HG03520 (cell line): ENCODE results near the gene KAZN.

ENCODE experiments used
- ATAC-seq: cut with Tn5 transposase; IDR thresholded peaks from one replicate; pipeline ENCODE4 v1.9.1; 2021; ENCODE audit warnings: mild to moderate bottlenecking, moderate library complexity; ENCODE audit not compliant: unreplicated experiment

KAZN gene

DNA sequence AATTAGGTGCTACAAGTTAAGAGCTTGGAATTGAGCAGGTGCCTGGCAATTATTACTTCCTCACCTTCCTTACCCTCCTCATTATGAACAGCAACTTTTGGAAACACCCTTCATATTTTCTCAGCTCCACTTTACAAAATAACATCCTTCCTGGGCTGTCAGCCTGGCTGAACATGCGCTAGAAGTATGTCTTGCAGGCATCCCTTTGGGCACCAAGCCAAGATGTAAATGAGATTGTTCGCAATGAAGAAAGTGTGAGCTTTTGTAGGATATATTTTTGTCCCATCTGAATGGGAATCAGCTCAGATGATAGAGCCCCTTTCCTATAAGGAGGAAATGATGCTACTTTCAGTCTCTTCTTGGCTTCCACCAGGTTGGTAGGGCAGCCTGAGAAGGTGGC, 245.9 kb downstream of the KAZN start:
- ATAC-seq: no peak

DNA sequence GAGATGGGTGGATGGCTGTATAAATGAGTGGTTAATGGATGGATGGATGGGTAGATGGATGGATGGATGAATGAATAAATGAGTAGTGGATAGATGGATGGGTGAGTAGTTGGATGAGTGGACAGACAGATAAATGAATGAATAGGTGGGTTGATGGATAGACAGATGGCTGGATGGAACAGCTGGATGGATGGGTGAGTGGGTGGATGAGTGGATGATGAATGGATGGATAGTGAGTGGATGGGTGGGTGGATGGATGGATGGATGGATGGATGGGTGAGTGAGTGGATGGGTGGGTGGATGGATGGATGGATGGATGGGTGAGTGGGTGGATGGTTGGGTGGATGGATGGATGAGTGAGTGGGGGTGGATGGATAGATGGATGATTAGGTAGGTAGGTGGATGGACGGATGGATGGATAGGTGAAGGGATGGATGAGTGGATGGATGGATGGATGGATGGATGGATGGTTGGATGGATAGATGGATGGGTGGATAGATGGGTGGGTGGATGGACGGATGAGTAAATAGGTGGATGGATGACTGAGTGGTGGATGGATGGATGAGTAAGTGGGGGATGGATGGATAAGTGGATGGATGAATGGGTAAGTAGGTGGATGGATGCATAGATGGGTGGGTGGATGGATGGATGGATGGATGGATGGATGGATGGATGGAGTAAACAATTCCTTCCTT, 246.6 kb downstream of the KAZN start:
- ATAC-seq: no peak

DNA sequence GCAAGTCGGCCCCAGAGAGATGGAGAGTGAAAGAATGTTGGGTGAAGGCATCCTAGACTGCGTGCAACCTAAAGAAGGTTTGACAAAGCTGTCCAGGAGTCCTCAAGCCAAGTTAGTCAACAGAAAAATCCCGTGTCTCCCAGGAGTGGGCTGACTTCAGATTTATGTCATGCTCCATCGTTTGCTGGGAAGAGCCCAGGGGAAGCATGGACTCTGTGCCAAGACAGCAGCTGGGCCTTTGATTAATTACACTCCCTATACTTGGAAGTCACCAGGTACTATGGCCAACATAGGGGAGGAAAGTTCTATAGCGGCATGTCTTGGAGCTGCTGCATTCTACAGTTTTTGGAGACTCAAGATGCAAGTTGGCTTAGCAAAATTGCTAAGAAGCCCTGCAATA, 247.4 kb downstream of the KAZN start:
- ATAC-seq: no peak

DNA sequence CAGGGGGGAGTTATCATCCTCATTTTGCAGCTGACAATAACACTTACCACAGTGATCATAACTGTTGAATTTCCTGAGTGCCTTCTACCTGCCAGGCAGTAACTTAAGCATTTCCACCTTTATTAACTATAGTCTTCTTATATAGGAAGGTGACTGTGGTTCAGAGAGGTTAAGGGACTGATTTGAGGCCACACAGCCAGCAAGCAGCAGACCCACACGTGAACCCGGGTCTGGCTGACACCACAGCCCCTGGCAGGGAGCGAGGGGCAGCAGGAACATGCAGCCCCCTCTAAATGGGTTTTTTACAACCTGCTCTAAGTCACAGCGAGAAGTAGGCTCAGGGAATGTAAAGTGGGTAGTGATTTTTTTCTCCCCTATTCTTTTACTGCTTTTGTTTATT, 248.2 kb downstream of the KAZN start:
- no peak for ATAC-seq

DNA sequence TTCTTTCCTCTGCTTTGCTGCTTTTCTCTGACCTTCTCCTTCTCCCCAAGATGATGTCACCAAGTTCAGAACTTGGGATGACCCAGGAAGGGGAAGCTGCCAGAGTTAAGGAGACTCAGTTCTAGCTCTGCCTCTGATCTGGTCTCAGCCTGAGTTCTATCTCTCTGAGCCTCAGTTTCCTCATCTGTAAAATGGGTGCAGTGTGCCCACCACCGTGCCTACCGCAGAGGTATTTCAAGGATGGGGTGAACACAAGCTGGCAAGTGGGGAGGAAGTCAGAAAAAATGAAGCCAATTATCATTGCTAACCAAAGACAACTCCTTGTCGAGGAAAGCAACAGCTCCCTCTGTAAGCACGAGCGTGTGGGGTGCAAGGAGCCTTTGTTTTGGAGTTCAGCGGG, 249.7 kb downstream of the KAZN start:
- no peak for ATAC-seq

DNA sequence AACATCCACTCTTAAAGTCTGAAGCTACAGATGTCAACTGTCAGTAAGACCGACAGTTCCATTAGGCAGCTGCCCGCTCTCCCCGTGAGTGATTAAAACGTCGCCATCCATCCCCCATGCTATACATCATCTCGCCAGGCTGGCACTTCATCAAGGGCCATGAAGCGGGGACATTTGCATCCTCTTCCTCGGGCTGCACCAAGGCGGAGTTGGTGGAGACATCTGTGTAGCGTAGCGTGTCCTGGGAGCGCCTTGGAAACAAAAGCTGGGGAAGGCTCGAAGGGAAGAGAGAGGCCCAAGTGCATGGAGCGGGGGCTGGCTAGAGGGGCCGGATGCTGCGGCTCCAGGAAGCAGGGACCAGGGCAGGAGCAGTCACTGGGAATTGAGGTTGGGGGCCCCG, 250.1 kb downstream of the KAZN start:
- no peak for ATAC-seq

DNA sequence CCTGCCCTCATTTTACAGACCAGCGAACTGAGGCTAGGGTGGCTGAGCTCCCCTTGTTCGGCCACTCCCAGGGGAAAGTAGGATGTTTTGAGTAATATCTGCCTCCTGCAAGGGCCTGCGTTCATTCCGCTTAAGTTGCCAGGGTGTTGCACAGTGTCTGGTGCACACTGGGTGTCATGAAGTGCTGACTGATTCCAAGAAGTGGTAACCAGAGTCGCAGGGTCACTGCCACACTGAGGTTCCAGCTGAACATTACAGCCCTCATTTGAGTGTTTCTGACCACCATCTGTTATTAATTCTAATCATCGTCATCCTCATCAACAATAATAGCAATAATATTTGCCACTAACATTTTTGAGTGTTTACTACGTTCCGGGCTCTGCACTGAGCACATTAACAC, 250.6 kb downstream of the KAZN start:
- no peak for ATAC-seq

DNA sequence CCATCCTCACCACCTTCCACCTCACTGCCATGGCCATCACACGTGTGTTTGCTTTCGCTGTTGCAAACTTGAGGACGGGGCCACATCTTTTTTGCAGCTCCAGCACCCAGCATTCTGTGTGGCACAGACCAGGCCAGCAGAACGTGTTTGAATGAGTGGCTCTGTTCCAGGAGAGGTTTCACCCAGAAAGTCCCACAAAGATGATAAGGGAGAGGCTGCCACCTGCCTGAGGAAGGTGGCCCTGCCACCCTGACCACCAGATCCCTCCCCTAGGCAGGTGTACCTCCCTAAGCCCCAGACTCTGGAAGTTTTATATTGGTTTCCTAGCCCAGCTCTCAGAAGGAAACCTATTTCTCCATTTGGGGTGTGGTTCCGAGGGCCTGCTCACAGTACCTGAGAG, 252.1 kb downstream of the KAZN start:
- ATAC-seq: no peak

DNA sequence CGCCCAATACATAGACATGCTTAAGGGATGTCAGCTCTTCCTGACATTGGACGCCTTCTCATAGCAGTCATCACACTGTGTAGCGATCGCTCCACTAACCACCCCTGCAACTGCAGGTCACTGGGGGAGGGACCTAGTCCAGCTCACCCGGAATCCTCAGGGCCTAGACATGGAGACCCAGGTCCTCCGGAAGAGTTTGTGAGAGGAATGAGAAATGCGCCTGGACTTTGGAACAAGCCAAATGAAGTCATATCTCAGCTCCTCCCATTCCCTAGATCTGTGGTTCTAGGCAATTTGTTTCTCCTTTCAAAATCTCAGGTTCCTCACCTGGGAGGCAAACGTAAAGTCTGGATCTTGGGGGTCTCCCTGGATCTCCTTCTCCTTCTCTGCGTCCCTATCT, 253.3 kb downstream of the KAZN start:
- ATAC-seq: no peak

DNA sequence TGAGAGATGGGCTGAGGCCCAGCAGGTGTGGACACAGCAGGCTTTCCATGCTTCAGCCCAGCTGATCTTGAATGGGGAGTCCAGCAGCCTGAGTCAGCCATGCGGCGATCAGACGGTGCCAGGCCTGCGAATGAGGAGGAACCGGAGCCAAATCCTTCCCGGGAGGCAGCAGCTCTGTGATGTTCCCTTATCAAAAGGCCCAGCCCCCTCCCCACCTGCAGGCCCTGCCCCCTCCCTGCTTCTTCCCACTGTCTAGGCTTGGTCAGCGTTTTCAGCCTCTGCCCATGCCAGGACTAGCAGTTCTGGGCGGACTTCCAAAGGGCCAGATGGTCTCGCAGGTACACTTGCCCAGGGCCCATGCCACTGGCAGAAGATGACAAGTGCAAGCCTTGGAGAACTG, 253.8 kb downstream of the KAZN start:
- no peak for ATAC-seq

DNA sequence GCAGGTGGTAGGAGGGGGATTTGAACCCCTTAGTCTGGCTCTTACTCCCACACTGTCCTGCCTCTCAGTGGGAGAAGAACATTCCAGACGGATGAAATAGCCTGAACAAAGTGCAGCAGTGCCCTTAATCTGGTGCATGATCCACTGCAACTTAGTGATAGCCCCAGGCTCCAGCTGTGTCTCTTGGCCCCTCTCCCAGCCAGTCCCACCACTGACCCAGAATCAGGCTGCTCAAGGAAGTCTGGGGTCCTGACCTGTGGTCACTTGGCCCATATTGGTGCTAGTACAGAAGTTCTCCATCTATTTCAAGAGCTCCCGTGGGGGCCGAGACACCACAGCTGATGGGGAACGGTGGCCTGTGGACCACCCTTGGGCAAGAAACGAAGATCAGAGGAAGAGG, 255.0 kb downstream of the KAZN start:
- no peak for ATAC-seq

DNA sequence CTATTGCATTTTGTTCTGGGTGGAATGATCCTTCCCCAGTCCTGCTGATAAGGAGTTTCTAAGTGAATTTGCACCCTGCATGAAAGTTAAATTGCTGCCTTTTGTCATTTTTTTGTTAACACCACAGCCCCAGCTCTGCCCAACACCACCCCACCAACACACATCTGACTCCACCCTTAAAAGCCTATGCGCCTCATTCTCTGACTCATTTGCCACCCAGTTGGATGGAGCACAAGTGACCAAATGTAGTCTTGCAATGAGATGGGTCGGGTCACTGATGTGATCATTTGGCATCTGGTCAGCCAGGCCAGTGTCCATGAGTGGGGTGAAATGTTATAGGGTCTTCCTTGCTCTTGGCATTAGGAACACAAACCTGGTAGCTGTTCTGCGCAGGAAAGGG, 256.8 kb downstream of the KAZN start:
- ATAC-seq: no peak

DNA sequence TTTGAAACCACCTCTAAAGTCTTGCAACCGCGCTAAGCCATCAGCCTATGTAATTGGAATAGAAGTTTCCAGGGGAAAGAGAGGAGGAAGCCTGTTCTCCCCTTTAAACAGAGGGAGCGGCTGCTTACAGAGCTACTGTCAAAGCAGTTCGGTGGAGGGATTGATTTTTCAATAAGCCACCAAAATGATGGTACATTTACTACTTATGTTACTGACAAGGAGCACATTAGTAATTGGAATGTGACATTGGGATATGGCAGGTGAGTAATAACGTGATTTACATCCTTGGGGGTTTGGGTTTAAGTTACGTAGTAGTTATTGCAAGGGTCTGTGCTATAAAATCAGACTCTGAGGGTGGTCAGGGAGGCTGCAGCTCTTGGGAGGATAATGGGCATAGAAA, 257.3 kb downstream of the KAZN start:
- no peak for ATAC-seq

DNA sequence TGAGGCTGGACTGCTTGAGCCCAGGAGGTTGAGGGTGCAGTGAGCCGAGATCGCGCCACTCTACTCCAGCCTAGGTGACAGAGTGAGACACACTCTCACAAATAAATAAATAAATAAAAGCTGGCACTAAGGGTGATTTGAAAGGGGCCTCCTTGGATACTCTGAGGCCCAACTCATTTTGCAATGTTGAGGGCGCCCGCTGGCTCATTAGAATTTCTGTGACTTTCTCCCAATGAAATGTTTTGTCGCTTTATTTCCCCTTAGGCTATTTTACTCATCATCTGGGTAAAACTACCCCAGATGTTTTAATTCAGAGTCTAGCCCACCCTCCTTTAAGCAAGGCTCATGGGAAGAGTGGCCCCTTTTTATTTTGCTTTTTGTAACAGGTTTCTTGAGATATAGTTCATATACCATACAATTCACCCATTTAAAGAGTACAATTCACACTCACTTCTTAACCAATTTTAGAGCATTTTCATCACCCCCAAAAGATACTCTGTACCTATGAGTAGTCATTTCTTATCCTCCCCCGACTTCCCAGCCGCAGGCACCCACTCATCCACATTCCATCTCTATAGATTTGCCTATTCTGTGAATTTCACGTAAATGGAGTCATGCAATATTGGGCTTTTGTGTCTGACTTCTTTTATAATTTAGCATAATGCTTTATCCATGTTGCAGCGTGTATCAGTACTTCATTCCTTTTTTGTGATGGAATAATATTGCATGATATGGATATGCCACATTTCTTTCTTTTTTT, 259.1 kb downstream of the KAZN start:
- no peak for ATAC-seq

DNA sequence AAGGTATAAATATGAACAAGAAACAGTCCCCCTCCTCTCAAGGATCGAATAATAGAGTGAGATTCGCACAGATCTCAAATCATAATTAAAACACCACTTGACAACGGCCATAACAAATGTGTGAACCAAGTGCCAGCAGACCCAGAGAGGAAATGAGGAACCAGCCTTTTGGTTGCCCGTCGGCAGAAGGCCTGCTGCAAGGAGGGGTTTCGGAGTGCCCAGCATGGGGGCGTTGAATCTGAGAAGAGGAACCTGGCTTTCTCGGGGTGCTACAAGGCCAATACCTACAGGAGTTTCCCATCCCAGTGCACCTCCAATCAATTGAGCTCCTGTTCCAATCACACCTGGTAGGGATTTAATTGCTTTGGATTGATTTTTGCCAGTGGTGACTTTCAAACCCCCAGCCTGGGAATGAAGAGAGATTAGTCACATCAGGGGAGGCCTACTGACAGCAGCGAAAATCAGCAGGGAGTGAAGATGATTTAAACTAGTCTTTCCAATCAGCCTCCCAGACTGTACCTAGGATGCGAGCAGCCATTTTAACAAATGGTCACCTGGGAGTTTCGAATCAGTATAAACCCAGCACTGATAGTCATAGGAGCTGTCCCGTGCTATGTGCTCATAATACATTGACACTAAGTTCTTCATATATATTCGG, 263.8 kb downstream of the KAZN start:
- ATAC-seq: no peak

DNA sequence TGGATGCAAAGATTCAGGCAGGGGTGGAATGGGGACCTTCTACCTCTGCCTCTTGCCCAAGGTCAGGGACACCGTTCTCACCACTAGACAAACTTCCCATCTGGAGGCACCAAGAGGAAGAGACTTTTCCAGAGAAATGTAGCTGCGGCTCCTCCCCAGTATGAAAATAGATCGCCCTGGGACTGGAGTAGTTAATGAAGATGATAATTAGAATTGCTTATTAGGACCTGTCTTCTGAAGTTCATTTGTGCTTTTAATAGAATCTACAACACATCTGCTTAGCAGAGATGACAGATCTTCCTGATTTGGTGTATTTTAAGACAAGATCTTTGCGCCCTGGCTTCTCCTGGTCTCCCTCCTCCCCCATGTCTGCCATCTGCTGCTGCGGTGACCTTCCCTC, 266.6 kb downstream of the KAZN start:
- no peak for ATAC-seq

DNA sequence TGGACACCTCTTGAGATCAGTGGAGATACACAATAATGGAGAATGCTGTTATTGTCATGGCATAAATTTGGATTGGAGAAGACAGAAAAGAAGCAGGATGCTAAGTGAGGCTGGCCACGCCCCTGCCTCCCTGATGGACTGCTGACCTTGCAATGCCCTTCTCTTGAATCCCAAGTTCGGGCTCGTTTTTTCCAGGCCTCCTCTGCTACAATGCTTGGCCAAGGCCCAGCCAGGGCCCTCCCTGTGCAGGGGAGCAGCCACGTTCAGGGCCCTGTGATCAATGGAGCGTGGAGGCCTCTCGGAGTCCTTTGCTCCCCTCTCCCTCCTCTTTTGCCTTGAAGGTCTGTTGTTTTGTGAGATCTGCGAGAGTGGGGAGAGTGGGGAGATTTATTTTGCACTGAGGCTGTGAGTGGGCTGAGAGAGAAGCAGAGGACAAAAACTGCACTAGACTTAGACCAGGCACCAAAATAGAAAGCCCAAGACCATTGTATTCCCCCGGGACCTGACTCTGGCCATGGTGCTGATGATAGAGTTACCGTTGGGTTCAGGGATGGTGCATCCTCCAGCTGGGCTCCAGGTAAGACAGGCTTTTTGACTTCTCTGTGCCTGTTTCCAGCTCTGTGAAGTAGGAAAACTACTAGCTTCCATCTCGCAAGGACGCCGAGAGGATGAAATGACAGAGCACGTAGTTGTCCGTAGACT, 268.6 kb downstream of the KAZN start:
- no peak for ATAC-seq

DNA sequence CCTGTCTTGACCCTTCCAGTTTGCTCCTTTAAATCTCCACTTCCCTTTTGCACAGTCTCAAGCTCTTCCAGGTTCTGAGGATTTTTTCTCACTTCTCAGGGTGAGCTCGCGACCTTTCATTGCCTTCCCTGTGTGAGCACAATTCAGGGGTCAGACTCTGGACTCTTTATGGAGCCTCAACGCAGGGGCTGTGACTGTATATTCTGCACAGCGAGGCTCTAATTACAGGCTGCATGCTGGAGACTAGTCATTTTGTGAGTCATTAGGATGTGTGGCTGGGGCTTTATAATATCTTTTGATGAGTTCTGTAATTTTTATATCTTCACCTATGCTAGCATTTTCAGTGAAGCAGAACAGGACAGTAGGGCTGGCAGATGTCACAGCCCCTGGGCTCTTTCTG, 270.7 kb downstream of the KAZN start:
- no peak for ATAC-seq

DNA sequence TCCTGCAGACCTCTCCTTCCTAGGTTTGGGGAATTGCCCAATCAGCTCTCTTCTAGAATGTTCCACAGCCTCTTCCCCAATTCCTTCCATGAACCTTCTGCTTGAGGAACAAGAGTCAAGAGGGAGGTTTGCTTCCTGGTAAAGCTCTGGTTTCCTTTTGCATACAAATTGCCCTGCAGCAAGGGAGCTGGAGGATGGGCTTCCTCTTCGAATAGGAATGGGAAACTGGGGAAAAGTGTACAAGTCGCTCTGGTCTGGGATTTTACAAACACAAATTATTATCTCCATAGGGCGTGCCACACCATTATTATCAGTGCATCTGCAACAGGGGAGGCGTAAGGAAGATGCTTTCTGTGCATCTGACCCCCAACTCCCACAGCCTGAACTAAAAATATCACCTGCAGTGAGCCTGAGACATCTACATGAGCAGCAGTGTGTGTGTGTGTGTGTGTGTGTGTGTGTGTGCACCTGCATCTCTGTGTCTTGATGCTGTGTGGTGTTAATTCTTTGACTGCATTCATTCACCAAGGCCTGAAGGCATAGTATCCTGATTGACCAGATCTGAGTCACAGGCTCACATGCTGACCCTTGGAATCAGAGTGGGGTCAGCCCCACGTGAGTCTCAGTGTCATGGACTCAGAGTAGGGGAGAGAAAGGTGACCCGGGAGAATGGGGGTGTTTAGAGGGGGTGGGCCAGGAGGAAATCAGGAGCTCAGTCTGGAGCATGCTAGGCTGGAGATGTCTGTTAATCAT, 272.9 kb downstream of the KAZN start:
- ATAC-seq: no peak

DNA sequence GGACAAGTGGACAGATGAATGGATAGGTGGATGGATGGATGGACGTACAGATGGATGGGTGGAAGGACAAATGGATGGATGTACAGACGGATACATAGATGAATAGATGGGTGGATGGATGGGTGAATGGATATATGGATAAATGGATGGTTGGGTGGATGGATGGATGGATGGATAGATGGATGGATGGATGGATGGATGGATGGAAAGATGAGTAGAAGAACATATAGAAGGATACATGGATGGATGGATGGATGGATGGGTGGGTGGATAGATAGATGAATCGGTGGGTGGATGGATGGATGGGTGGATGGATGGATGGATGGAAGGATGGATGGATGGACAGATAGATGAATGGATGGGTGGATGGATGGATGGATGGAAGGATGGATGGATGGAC, 274.3 kb downstream of the KAZN start:
- ATAC-seq: no peak

DNA sequence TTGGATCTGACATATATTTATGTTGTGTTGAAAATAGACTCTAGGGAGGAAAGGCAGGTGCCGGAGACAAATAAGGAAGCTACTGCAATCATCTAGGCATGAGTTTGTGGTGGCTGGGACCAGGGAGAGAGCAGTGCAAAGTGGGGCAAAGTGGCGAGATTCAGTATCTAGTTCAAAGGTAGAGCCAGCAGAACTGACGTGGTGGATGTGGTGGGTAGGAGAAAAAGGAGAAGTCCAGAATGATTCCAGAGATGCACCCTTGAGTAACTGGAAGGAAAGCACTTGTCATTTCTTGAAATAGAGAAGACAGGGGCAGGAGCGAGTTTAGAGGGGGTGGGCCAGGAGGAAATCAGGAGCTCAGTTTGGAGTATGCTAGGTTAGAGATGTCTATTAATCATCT, 275.2 kb downstream of the KAZN start:
- ATAC-seq: no peak
